NCI-H1417 treated with DMSO at 0.1 percent for 48 hours (cell line): ENCODE results near the gene GANC.

Experiments
- DNase-seq: peaks from one replicate; lab custom pipeline; 2025; lab: John Stamatoyannopoulos, UW

The GANC gene

GRCh38 chr15:42384597-42384996 is 111.6 kb downstream of the GANC start:
- DNase-seq, result no peak

GRCh38 chr15:42385206-42385979 is 112.4 kb downstream of the GANC start:
- DNase-seq, result no peak

DNA sequence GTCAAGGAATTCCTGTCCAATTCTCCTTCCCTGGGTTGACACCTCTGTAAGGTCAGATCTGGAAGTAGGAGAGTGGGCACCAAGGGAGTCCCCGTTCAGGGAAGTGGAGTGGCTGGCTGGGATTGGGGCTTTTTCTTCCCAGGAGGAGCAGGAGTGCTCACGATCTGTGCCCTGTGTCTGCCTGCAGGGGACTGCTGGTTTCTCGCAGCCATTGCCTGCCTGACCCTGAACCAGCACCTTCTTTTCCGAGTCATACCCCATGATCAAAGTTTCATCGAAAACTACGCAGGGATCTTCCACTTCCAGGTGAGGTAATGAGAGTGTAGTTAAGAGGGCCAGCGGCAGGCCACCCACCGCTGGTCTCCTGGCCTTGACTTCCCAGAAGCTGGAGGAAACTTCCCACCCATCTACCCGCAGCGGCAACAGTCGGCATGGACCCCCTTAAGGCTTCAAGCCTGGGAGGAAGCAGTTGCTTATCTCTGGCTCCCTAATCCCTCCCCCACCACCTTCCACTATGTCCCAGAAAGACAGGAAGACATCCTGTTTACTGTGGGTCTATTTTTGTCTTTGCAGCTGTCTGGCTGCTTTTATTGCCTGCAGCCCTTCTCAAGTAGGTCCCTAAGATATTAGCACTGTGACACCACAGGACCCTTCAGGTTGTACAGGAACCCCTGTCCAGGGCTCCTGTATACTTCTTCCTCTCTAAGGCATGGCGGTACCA is 113.1 kb downstream of the GANC start:
- no peak for DNase-seq

- no peak for DNase-seq
Measured at GRCh38 chr15:42387603-42388002, 114.6 kb downstream of the GANC start.

GRCh38 chr15:42392309-42393024 is 119.5 kb downstream of the GANC start:
- no peak for DNase-seq

DNA sequence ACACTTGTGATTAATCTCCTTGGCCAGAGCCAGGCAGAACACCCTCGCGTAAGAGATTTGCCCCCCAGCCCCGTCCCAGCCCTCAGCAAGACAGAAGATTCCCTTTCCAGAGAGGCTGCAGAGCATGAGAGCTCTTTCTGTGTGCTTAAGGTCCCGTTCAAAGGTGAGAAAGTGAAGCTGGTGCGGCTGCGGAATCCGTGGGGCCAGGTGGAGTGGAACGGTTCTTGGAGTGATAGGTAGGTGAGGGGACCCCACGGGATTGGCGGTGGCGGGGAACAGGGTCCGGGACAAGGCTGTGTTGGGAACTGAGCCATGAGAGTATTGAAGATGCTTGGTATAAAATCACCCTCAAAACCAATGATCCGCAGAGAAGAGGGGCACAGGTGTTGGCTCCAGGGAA is 121.1 kb downstream of the GANC start:
- no peak for DNase-seq

DNA sequence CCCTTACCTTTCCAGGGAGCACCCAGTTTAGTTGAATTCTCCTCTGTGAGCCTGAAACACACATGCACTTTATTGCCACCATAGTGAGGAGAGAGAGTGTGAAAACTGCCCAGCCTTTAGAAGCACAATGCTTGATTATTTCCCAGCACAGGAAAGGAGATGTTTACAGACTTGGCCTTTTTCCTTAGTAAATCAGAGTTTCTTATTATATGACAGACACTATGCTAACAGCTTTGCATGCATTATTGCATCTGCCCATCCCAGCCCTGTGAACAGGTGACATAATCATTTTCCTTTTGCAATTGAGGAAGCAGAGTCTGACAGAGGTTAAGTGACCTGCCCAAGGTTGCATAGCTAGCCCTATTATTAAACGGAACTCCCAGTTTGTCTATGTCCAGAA is 122.8 kb downstream of the GANC start:
- no peak for DNase-seq

DNA sequence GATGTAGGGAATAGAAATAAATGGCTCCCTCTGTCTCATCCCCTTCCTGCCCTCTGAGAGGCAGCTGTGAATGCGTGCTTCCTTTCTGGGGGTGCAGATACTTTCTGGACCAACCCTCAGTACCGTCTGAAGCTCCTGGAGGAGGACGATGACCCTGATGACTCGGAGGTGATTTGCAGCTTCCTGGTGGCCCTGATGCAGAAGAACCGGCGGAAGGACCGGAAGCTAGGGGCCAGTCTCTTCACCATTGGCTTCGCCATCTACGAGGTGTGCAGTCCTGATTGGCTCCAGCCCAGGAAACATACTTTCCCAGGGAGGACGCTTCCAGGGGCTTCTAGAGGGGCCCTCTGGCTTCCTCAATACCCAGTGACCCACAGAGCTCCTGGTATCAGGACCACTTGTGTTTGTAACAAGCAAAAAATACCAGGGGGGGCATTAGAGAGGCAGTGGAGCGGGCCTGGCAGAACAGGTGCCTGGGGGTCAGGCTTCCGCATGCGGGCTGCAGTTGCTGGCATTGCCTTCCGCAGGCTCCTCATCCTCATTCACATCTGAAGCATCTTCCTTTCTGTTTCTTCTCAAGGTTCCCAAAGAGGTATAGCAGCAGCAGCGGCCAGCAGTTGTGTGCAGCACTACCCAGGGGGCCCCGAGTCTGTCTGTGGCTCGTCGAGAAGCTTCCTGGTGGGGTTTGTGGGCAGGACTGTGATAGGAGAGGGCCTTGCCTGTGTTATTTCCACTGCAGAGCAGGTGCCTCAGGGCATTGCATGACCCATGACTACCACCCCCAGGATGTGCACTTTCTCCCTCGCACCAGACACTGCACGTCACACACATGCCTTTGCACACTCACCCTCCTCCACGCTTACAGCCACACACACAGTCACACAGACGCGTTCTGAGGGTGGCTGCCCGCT is 128.8 kb downstream of the GANC start:
- DNase-seq, result no peak

DNA sequence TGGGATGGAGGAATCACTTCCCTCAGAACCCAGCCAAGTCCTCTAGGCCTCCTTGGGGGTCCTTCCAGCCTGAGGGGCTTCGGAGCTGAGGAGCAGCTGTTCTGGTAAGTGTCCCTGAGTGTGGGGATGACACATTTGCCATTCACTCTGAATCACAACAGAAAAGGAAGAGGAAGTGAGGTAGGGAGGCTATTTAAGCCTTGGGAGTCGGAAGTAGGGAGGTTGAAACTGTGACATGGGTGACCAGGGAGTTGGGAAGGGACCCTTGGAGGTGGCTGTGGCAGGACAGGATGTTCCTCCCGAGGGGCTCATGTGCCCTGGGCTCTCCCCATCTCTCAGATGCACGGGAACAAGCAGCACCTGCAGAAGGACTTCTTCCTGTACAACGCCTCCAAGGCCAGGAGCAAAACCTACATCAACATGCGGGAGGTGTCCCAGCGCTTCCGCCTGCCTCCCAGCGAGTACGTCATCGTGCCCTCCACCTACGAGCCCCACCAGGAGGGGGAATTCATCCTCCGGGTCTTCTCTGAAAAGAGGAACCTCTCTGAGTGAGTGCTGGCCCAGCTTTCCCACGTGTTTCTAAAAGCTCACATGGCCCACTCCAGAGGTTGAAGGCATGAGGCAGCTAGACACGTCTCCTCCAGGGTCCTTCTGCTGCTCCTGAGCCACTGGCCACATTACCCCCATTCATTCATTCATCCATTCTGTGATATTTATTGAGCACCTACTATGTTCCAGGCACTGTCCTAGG is 129.6 kb downstream of the GANC start:
- DNase-seq, result no peak

- no peak for DNase-seq
Measured at GRCh38 chr15:42403389-42403788, 130.4 kb downstream of the GANC start.

- no peak for DNase-seq
Measured at GRCh38 chr15:42404461-42405235, 131.6 kb downstream of the GANC start.

- DNase-seq, result no peak
Measured at GRCh38 chr15:42405863-42406482, 133.0 kb downstream of the GANC start.
